Activated CD8-positive, alpha-beta memory T cell treated with anti-CD3 and anti-CD28 coated beads, Interleukin-2, amount 50 U/mL, for 4 hours (primary cell): Measurements from ENCODE around the gene IL7R.

Experiments used
- DNase-seq: peaks from one replicate; pipeline ENCODE4 v3.0.0-alpha.2; 2020

Gene IL7R

GRCh38 chr5:35920890-35921289 lies 64.2 kb downstream of the IL7R start:
- DNase-seq: no peak

- no peak for DNase-seq
Observed at GRCh38 chr5:35921930-35922329, 65.2 kb downstream of the IL7R start.

- no peak for DNase-seq
Observed at GRCh38 chr5:35922468-35922867, 65.8 kb downstream of the IL7R start.

- no peak for DNase-seq
Observed at GRCh38 chr5:35924122-35924949, 67.6 kb downstream of the IL7R start.

GRCh38 chr5:35924950-35925722 lies 68.4 kb downstream of the IL7R start:
- peak; percentile 88 for DNase-seq

- DNase-seq: peak; percentile 61
Observed at GRCh38 chr5:35926389-35927051, 69.8 kb downstream of the IL7R start.
